GM23338 (cell line): ENCODE data around the gene ZNF853. TPM values are rescaled to one million over a fixed set of nuclear protein-coding genes. Genes with fewer than 3 reads are reported as not detected.
A peak's percentile ranks its signal among the peaks of the same experiment; 100 is the strongest.

Source experiments
- ATAC-seq: fragments of 200-7000 bp; cut with Tn5 transposase; 3 replicates; pipeline ENCODE4 v1.9.1; 2020
- DNase-seq: peaks from one replicate; pipeline ENCODE4 v3.0.0-alpha.2; 2015; ENCODE audit warnings: low spot score
- H2AFZ ChIP-seq: fragments of 200-600 bp; sonication (generic); 2 replicates; pipeline ENCODE4 v1.8.0; 2016; ENCODE audit warnings: antibody characterized with exemption, mild to moderate bottlenecking, moderate library complexity
- H3F3A ChIP-seq: fragments of 200-600 bp; sonication (generic); replicated peaks from 2 replicates; pipeline ENCODE4 v1.8.0; 2017; ENCODE audit warnings: antibody characterized with exemption, mixed run types, low read depth
- H3K27ac ChIP-seq: fragments of 200-600 bp; sonication (generic); 2 replicates; pipeline ENCODE4 v1.6.1; 2016; ENCODE audit warnings: low read depth
- H3K27me3 ChIP-seq: fragments of 200-600 bp; sonication (generic); 2 replicates; pipeline ENCODE4 v1.8.0; 2016; ENCODE audit warnings: mild to moderate bottlenecking, mixed run types, moderate library complexity; ENCODE audit not compliant: insufficient read depth
- H3K36me3 ChIP-seq: fragments of 200-600 bp; sonication (generic); 2 replicates; pipeline ENCODE4 v1.8.0; 2016; ENCODE audit warnings: mild to moderate bottlenecking; ENCODE audit not compliant: insufficient read depth
- H3K4me1 ChIP-seq: fragments of 200-600 bp; sonication (generic); 2 replicates; pipeline ENCODE4 v1.8.0; 2016; ENCODE audit warnings: mild to moderate bottlenecking, moderate library complexity; ENCODE audit not compliant: insufficient read depth
- H3K4me2 ChIP-seq: fragments of 200-600 bp; sonication (generic); 2 replicates; pipeline ENCODE4 v1.7.1; 2017; ENCODE audit warnings: mixed run types
- H3K4me3 ChIP-seq: fragments of 200-600 bp; sonication (generic); 2 replicates; pipeline ENCODE4 v1.6.1; 2016; ENCODE audit warnings: mixed run types
- H3K79me2 ChIP-seq: fragments of 200-600 bp; sonication (generic); replicated peaks from 2 replicates; pipeline ENCODE4 v1.8.0; 2017; ENCODE audit warnings: mild to moderate bottlenecking; ENCODE audit not compliant: insufficient read depth
- H3K9me2 ChIP-seq: fragments of 200-600 bp; sonication (generic); 2 replicates; pipeline ENCODE4 v1.8.0; 2017; ENCODE audit not compliant: insufficient read depth
- H4K20me1 ChIP-seq: fragments of 200-600 bp; sonication (generic); replicated peaks from 2 replicates; pipeline ENCODE4 v1.8.0; 2017; ENCODE audit warnings: mild to moderate bottlenecking; ENCODE audit not compliant: insufficient read depth
- H3K27ac Mint-ChIP-seq: 2 replicates; pipeline ENCODE4 v1.8.0; 2020; ENCODE audit warnings: inconsistent platforms, mild to moderate bottlenecking, moderate library complexity, mixed read lengths
- H3K27me3 Mint-ChIP-seq: 3 replicates; pipeline ENCODE4 v1.8.0; 2022; ENCODE audit warnings: low read depth, mild to moderate bottlenecking, moderate library complexity, mixed read lengths, inconsistent platforms; ENCODE audit not compliant: insufficient read depth, poor library complexity
- H3K36me3 Mint-ChIP-seq: 3 replicates; pipeline ENCODE4 v1.8.0; 2021; ENCODE audit warnings: low read depth, mild to moderate bottlenecking, inconsistent platforms, moderate library complexity, mixed read lengths
- H3K4me1 Mint-ChIP-seq: 3 replicates; pipeline ENCODE4 v1.8.0; 2020; ENCODE audit warnings: mild to moderate bottlenecking, inconsistent platforms, mixed read lengths
- H3K4me3 Mint-ChIP-seq: 3 replicates; pipeline ENCODE4 v1.8.0; 2021; ENCODE audit warnings: moderate library complexity, mild to moderate bottlenecking, inconsistent platforms, mixed read lengths
- H3K9me3 Mint-ChIP-seq: 3 replicates; pipeline ENCODE4 v1.8.0; 2020; ENCODE audit warnings: moderate library complexity, mild to moderate bottlenecking, inconsistent platforms, mixed read lengths
- CREB1 ChIP-seq: fragments of 250-450 bp; sonication (Bioruptor Pico); IDR thresholded peaks from 2 replicates; pipeline ENCODE4 v1.5.0; 2020; ENCODE audit warnings: low read depth, mild to moderate bottlenecking, moderate library complexity
- EZH2 ChIP-seq: fragments of 200-600 bp; sonication (generic); IDR thresholded peaks from one replicate; pipeline ENCODE4 v1.8.0; 2017; ENCODE audit warnings: antibody characterized with exemption, mild to moderate bottlenecking, low read depth; ENCODE audit not compliant: unreplicated experiment
- EZH2phosphoT487 ChIP-seq: fragments of 200-600 bp; sonication (generic); IDR thresholded peaks from one replicate; pipeline ENCODE4 v1.8.1; 2018; ENCODE audit warnings: antibody characterized with exemption; ENCODE audit not compliant: unreplicated experiment
- JUNB ChIP-seq: IDR thresholded peaks from one replicate; pipeline ENCODE4 v1.6.1; 2016; ENCODE audit warnings: antibody characterized with exemption; ENCODE audit not compliant: unreplicated experiment
- NANOG ChIP-seq: IDR thresholded peaks from 2 replicates; pipeline ENCODE4 v1.6.1; 2016; ENCODE audit warnings: antibody characterized with exemption, borderline replicate concordance
- POLR2AphosphoS5 ChIP-seq: IDR thresholded peaks from 2 replicates; pipeline ENCODE4 v1.6.1; 2016; ENCODE audit warnings: antibody characterized with exemption, low read depth
- STAT1 ChIP-seq: IDR thresholded peaks from one replicate; pipeline ENCODE4 v1.6.1; 2016; ENCODE audit warnings: antibody characterized with exemption; ENCODE audit not compliant: unreplicated experiment
- ZNF114 ChIP-seq: fragments of 250-450 bp; sonication (Bioruptor Pico); IDR thresholded peaks from 2 replicates; pipeline ENCODE4 v1.5.0; 2020; ENCODE audit warnings: mild to moderate bottlenecking, moderate library complexity
- ZNF331 ChIP-seq: fragments of 250-450 bp; sonication (Bioruptor Pico); IDR thresholded peaks from 2 replicates; pipeline ENCODE4 v1.5.0; 2020; ENCODE audit warnings: low read depth, mild to moderate bottlenecking, moderate library complexity
- polyA plus RNA-seq: library from polyadenylated mRNA; unstranded; fragments of >200 nt; fragmentation: Nextera tagmentation; extraction: Ambion mirVana; gene quantifications from 2 replicates; pipeline ENCODE4 v1.2.1, GENCODE V29; 2016
- total RNA-seq: library from RNA; depleted of rRNA; stranded (reverse); fragments of >200 nt; shearing (Covaris generic); gene quantifications from 2 replicates; pipeline ENCODE4 v1.2.3, GENCODE V29; 2014
- TF ChIP-seq, protein P1 (sequence below): fragments of 250-450 bp; sonication (Bioruptor Pico); IDR thresholded peaks from 2 replicates; pipeline ENCODE4 v1.5.0; 2020; ENCODE audit warnings: mild to moderate bottlenecking, moderate library complexity
- TF ChIP-seq, protein P2 (sequence below): IDR thresholded peaks from one replicate; pipeline ENCODE4 v1.6.1; 2018; ENCODE audit warnings: antibody characterized with exemption; ENCODE audit not compliant: unreplicated experiment
- TF ChIP-seq, protein P3 (sequence below), 2 experiments: fragments of 200-600 bp in 1 of 2; sonication (generic) in 1 of 2; conservative IDR thresholded peaks; 2 replicates each; pipeline versions ENCODE4 v1.5.1 to v1.6.1; 2016 to 2017; ENCODE audit warnings: antibody characterized with exemption in 2 of 2, low read depth in 2 of 2, mild to moderate bottlenecking in 2 of 2, moderate library complexity in 1 of 2

Gene ZNF853
- total and polyA plus RNA-seq, 2 experiments from 2014 or later, result 0.32 to 8.9 TPM

DNA sequence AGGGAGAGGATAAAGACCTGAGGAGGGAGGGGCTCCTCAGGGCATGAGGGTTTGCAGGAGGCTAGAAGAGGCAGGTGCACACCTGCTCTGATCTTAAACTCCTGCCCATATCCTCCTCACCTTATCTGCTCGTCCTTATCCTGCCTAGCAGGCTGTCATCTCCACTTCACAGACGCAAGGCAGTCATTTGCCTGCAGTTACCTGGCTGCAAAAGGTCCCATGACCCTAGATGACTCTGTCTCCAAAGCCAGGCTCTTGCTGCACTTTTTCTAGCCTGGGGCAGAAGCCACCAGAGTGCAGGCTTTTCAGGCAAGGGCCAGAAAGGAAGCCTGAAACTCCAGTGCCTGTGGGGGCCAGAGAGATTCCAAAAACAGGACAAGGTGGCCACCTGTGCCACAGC is 1.7 kb upstream of the ZNF853 start:
- H3K79me2 ChIP-seq, result no peaks in the 10 kb centered on the region
- Mint-ChIP-seq H3K4me1 (peaks cover 14% of the 10 kb centered on the region), H3K4me3 (0 out of 3 replicates have a peak overlapping the region, but pooled peaks have one; percentile 29), H3K27ac (no peak overlapping the region), H3K9me3 (no peaks in the 10 kb centered on the region; the same call in 2 of the 3 replicates), H3K27me3 (peaks cover 15% of the 10 kb centered on the region), H3K36me3 (peaks cover 5% of the 10 kb centered on the region; the same call in 2 of the 3 replicates)
- DNase-seq, result no peak
- peaks cover 13% of the 10 kb centered on the region for H3K4me1 ChIP-seq
- no peaks in the 10 kb centered on the region for H3K36me3 ChIP-seq
- no peaks in the 10 kb centered on the region for H3F3A ChIP-seq
- no peaks in the 10 kb centered on the region for H3K9me2 ChIP-seq
- H2AFZ ChIP-seq, result no peak overlapping the region
- H3K4me3 ChIP-seq, result no peak overlapping the region
- no peak overlapping the region for H3K27ac ChIP-seq
- no peaks in the 10 kb centered on the region for H4K20me1 ChIP-seq
- no peak for TF ChIP-seq STAT1
- TF ChIP-seq, protein P1, sequence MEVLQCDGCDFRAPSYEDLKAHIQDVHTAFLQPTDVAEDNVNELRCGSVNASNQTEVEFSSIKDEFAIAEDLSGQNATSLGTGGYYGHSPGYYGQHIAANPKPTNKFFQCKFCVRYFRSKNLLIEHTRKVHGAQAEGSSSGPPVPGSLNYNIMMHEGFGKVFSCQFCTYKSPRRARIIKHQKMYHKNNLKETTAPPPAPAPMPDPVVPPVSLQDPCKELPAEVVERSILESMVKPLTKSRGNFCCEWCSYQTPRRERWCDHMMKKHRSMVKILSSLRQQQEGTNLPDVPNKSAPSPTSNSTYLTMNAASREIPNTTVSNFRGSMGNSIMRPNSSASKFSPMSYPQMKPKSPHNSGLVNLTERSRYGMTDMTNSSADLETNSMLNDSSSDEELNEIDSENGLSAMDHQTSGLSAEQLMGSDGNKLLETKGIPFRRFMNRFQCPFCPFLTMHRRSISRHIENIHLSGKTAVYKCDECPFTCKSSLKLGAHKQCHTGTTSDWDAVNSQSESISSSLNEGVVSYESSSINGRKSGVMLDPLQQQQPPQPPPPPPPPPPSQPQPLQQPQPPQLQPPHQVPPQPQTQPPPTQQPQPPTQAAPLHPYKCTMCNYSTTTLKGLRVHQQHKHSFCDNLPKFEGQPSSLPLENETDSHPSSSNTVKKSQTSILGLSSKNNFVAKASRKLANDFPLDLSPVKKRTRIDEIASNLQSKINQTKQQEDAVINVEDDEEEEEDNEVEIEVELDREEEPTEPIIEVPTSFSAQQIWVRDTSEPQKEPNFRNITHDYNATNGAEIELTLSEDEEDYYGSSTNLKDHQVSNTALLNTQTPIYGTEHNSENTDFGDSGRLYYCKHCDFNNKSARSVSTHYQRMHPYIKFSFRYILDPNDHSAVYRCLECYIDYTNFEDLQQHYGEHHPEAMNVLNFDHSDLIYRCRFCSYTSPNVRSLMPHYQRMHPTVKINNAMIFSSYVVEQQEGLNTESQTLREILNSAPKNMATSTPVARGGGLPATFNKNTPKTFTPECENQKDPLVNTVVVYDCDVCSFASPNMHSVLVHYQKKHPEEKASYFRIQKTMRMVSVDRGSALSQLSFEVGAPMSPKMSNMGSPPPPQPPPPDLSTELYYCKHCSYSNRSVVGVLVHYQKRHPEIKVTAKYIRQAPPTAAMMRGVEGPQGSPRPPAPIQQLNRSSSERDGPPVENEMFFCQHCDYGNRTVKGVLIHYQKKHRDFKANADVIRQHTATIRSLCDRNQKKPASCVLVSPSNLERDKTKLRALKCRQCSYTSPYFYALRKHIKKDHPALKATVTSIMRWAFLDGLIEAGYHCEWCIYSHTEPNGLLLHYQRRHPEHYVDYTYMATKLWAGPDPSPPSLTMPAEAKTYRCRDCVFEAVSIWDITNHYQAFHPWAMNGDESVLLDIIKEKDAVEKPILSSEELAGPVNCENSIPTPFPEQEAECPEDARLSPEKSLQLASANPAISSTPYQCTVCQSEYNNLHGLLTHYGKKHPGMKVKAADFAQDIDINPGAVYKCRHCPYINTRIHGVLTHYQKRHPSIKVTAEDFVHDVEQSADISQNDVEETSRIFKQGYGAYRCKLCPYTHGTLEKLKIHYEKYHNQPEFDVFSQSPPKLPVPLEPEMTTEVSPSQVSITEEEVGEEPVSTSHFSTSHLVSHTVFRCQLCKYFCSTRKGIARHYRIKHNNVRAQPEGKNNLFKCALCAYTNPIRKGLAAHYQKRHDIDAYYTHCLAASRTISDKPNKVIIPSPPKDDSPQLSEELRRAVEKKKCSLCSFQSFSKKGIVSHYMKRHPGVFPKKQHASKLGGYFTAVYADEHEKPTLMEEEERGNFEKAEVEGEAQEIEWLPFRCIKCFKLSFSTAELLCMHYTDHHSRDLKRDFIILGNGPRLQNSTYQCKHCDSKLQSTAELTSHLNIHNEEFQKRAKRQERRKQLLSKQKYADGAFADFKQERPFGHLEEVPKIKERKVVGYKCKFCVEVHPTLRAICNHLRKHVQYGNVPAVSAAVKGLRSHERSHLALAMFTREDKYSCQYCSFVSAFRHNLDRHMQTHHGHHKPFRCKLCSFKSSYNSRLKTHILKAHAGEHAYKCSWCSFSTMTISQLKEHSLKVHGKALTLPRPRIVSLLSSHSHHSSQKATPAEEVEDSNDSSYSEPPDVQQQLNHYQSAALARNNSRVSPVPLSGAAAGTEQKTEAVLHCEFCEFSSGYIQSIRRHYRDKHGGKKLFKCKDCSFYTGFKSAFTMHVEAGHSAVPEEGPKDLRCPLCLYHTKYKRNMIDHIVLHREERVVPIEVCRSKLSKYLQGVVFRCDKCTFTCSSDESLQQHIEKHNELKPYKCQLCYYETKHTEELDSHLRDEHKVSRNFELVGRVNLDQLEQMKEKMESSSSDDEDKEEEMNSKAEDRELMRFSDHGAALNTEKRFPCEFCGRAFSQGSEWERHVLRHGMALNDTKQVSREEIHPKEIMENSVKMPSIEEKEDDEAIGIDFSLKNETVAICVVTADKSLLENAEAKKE (CRISPR knock-in tag), result no peak
- TF ChIP-seq ZNF331, result no peak
- TF ChIP-seq, protein P2, sequence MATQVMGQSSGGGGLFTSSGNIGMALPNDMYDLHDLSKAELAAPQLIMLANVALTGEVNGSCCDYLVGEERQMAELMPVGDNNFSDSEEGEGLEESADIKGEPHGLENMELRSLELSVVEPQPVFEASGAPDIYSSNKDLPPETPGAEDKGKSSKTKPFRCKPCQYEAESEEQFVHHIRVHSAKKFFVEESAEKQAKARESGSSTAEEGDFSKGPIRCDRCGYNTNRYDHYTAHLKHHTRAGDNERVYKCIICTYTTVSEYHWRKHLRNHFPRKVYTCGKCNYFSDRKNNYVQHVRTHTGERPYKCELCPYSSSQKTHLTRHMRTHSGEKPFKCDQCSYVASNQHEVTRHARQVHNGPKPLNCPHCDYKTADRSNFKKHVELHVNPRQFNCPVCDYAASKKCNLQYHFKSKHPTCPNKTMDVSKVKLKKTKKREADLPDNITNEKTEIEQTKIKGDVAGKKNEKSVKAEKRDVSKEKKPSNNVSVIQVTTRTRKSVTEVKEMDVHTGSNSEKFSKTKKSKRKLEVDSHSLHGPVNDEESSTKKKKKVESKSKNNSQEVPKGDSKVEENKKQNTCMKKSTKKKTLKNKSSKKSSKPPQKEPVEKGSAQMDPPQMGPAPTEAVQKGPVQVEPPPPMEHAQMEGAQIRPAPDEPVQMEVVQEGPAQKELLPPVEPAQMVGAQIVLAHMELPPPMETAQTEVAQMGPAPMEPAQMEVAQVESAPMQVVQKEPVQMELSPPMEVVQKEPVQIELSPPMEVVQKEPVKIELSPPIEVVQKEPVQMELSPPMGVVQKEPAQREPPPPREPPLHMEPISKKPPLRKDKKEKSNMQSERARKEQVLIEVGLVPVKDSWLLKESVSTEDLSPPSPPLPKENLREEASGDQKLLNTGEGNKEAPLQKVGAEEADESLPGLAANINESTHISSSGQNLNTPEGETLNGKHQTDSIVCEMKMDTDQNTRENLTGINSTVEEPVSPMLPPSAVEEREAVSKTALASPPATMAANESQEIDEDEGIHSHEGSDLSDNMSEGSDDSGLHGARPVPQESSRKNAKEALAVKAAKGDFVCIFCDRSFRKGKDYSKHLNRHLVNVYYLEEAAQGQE, result no peak
- TF ChIP-seq, protein P3, sequence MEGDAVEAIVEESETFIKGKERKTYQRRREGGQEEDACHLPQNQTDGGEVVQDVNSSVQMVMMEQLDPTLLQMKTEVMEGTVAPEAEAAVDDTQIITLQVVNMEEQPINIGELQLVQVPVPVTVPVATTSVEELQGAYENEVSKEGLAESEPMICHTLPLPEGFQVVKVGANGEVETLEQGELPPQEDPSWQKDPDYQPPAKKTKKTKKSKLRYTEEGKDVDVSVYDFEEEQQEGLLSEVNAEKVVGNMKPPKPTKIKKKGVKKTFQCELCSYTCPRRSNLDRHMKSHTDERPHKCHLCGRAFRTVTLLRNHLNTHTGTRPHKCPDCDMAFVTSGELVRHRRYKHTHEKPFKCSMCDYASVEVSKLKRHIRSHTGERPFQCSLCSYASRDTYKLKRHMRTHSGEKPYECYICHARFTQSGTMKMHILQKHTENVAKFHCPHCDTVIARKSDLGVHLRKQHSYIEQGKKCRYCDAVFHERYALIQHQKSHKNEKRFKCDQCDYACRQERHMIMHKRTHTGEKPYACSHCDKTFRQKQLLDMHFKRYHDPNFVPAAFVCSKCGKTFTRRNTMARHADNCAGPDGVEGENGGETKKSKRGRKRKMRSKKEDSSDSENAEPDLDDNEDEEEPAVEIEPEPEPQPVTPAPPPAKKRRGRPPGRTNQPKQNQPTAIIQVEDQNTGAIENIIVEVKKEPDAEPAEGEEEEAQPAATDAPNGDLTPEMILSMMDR (conservative IDR thresholded peaks at IDR 0.05; ENCODE audit: low read depth in 2 of 2), result no peak
- TF ChIP-seq NANOG, result no peak
- no peak for TF ChIP-seq ZNF114
- no peak for TF ChIP-seq CREB1
- no peak for TF ChIP-seq EZH2
- TF ChIP-seq JUNB, result no peak
- no peak for TF ChIP-seq EZH2phosphoT487
- TF ChIP-seq POLR2AphosphoS5, result no peak
- no peak for ATAC-seq
- H3K27me3 ChIP-seq, result no peaks in the 10 kb centered on the region
- H3K4me2 ChIP-seq, result no peak overlapping the region
